Activated naive CD4-positive, alpha-beta T cell treated with anti-CD3 and anti-CD28 coated beads, Interleukin-2, amount 50 U/mL, for 72 hours (primary cell): ENCODE data around the gene CASQ2. TPM values are rescaled to one million over a fixed set of nuclear protein-coding genes. Genes with fewer than 3 reads are reported as not detected.

Experiments used
- ATAC-seq, 2 donors: fragments of 150-1000 bp; cut with Tn5 transposase; 2 replicates each; pipeline ENCODE4 v1.10.0; 2021; ENCODE audit warnings: mild to moderate bottlenecking in 2 of 2, moderate library complexity in 2 of 2
- DNase-seq, 2 donors: peaks; one replicate each; pipeline ENCODE4 v3.0.0; 2021 to 2022; ENCODE audit warnings: low spot score in 2 of 2
- H3K27ac Mint-ChIP-seq, 2 donors: one replicate each; pipeline ENCODE4 v1.8.0; 2022; ENCODE audit warnings: mild to moderate bottlenecking in 2 of 2, mixed read lengths in 2 of 2
- H3K36me3 Mint-ChIP-seq, 2 donors: one replicate each; pipeline ENCODE4 v1.8.0; 2022; ENCODE audit warnings: mixed read lengths in 2 of 2
- H3K9me3 Mint-ChIP-seq, 2 donors: one replicate each; pipeline ENCODE4 v1.8.0; 2022; ENCODE audit warnings: mixed read lengths in 2 of 2
- total RNA-seq, 2 donors: library from RNA; stranded (reverse); gene quantifications; one replicate each; pipeline ENCODE4 v1.2.3, GENCODE V29; 2022

CASQ2 gene
- total RNA-seq, 2 donors from 2014 or later, result not detected

GRCh38 chr1:115690972-115691371 lies 77.5 kb downstream of the CASQ2 start:
- Mint-ChIP-seq H3K27ac (no peak overlapping the region), H3K9me3 (no peaks in the 10 kb centered on the region), H3K36me3 (no peaks in the 10 kb centered on the region)
- DNase-seq, result peak in 1 of 2 donors; percentile 2
- no peak for ATAC-seq

- DNase-seq (no peak), ATAC-seq (no peak)
- H3K9me3 Mint-ChIP-seq, result no peaks in the 10 kb centered on the region
Measured at GRCh38 chr1:115687744-115688143, 80.8 kb downstream of the CASQ2 start.

DNA sequence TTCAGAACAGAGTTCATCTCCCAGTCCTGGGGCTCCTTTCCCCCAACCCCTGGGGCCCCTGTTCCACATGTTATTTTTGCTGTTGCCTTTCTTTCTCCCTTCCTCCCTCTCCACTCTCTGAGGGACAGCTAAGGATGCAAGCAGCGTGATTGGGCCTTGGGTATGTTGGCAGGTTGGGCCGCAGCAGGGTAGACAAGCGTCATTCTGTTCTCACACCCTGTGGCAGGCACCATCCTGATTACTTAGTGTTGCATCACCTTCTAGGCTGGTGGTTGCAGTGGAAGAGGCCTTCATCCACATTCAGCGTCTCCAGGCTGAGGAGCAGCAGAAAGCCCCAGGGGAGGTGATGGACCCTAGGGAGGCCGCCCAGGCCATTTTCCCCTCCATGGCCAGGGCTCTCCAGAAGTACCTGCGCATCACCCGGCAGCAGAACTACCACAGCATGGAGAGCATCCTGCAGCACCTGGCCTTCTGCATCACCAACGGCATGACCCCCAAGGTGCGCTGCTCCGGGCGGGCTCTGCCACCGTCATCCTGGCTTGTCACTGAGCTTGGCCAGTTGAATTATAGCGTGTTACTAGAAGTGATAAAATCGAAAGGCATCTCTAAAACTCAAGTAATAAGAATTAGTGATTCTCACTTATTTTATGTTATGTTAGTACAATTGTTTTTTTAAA lies 83.3 kb downstream of the CASQ2 start:
- ATAC-seq (no peak), DNase-seq (no peak)
- H3K9me3 Mint-ChIP-seq, result no peaks in the 10 kb centered on the region
- no peak overlapping the region for H3K27ac Mint-ChIP-seq
- no peaks in the 10 kb centered on the region for H3K36me3 Mint-ChIP-seq

More at GRCh38 chr1:115687744-115688143, 80.8 kb downstream of the CASQ2 start:
- H3K36me3 Mint-ChIP-seq, result no peaks in the 10 kb centered on the region
- H3K27ac Mint-ChIP-seq, result no peak overlapping the region

DNA sequence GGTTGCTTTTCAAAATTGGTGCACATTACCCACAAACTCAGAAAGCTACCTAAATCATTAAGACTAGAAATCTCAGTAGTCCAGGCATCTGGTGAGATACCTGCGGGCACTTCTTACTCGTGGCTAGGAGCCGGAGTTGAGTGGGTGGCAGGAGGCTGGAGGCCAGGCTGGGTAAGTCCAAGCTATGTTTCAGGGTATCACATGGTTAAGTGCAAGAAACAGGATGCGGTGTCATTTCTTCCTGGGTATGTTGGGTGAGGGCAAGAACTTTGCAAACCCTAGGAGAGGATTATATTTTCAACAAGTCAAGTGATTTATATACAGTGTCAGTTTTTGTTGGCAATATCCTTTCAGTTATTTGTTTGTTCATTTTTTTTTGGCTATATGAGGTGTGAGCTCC lies 85.7 kb downstream of the CASQ2 start:
- ATAC-seq (no peak), DNase-seq (no peak)
- H3K27ac Mint-ChIP-seq, result no peak overlapping the region
- no peaks in the 10 kb centered on the region for H3K9me3 Mint-ChIP-seq
- H3K36me3 Mint-ChIP-seq, result no peaks in the 10 kb centered on the region

DNA sequence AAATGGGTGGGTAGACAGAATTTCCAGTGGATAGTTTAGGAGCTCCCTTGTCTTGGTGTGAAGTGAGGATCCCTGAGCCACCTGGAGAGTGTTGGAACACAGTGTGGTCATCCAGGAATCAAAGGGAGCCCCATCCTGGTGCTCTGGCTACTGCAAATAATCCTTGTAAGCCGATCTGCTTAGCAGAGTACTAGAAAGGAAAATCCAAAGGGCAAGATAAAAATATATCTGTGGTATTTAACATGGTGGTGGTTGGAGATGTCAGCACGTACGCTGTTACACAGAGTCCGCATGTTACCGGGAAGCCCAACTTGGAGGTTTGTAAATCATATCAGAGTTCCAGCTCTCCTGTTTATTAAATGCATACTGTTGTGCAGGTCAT lies 87.8 kb downstream of the CASQ2 start:
- no peak overlapping the region for H3K27ac Mint-ChIP-seq
- H3K9me3 Mint-ChIP-seq, result no peaks in the 10 kb centered on the region
- ATAC-seq (no peak), DNase-seq (no peak)
- no peaks in the 10 kb centered on the region for H3K36me3 Mint-ChIP-seq

GRCh38 chr1:115679141-115679611 lies 89.3 kb downstream of the CASQ2 start:
- DNase-seq (no peak), ATAC-seq (no peak)
- no peak overlapping the region for H3K27ac Mint-ChIP-seq
- no peaks in the 10 kb centered on the region for H3K9me3 Mint-ChIP-seq
- H3K36me3 Mint-ChIP-seq, result no peaks in the 10 kb centered on the region

DNA sequence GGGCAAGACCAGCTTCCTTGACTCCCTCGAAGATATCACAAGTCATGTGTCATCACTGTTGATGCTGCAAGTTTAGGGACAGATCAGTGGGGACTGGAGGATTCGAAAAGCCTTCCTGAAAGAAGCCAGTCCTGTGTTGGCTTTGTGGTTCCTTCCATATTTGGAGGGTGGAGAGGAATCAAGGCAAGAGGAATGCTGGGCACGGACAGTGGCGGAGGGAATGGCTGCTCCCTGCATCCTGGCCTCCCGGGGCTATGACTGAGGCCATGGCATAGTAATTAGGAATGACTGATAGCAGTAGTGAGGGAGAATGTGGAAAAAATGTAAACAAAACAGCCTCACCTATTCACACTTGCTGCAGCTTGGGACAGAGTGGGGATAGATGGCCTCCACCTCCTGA lies 90.4 kb downstream of the CASQ2 start:
- Mint-ChIP-seq H3K9me3 (no peaks in the 10 kb centered on the region), H3K36me3 (no peaks in the 10 kb centered on the region), H3K27ac (no peak overlapping the region)
- DNase-seq, result no peak
- no peak for ATAC-seq

DNA sequence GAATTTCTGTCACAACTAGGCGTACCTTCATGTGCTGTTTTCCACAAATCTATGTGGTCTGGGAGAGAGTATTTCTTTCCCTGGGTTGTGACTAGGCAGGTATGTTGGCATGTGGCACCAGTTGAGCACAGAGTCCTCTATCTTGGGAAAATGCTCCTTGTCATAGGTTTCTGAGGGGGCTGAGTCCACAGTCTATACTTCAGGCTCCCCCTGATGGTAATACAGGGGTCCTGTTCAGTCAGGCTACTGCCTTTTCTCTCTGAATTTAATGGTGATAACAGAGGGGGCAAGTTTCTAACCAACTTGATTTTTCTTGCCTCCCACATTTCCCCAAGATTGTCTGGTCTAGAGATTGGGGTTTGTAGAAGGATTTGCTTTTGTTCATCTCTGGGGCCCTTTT lies 90.9 kb downstream of the CASQ2 start:
- no peak for DNase-seq
- no peak for ATAC-seq
- Mint-ChIP-seq H3K27ac (no peak overlapping the region), H3K36me3 (no peaks in the 10 kb centered on the region), H3K9me3 (no peaks in the 10 kb centered on the region)

- no peak for ATAC-seq
- no peak for DNase-seq
- H3K36me3 Mint-ChIP-seq, result no peaks in the 10 kb centered on the region
- H3K9me3 Mint-ChIP-seq, result no peaks in the 10 kb centered on the region
- H3K27ac Mint-ChIP-seq, result no peak overlapping the region
Measured at GRCh38 chr1:115677182-115677555, 91.3 kb downstream of the CASQ2 start.

GRCh38 chr1:115676498-115677181 lies 91.9 kb downstream of the CASQ2 start:
- DNase-seq (no peak), ATAC-seq (no peak)
- Mint-ChIP-seq H3K36me3 (no peaks in the 10 kb centered on the region), H3K9me3 (no peaks in the 10 kb centered on the region), H3K27ac (no peak overlapping the region)

GRCh38 chr1:115672224-115673009 lies 96.1 kb downstream of the CASQ2 start:
- DNase-seq (peak in 1 of 2 donors; percentile 2), ATAC-seq (no peak)
- no peaks in the 10 kb centered on the region for H3K9me3 Mint-ChIP-seq
- H3K36me3 Mint-ChIP-seq, result no peaks in the 10 kb centered on the region
- no peak overlapping the region for H3K27ac Mint-ChIP-seq

DNA sequence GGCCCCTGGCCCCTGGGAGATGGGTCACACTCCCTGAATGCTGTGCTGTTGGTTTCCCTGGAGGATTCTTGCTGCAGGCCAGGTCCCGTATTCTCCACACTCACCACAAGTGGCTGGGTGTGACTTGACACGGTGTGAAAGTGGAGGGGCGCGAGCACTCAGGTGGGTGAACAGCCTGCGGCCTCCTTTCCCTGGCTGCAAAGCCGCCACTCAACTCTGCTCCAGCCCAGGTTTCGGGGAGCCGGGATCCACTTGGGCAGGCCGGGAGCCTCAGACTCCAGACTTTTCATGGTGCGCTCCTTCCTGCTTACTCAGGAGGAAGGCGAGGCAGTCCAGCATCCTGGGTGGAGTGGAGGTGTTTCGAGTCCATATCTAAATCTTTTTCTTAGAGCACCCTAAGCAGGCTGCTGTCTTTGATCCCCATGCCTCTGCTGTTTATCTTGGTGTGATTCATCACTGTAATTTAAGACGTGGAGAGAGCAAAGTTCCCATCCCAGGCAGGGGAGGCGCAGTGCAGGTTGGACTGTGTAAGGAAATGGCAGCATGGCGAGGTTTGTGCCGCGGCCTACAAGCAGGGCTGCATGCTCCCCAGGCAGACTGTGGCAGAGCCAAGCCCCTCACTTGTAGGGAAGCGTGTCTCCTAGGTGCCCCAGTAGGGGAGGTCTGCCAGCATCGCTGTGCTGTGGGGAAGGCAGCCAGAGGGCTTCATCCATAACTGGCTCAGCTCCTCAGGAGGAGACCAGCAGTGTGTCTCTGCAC lies 97.2 kb downstream of the CASQ2 start:
- no peak overlapping the region for H3K27ac Mint-ChIP-seq
- ATAC-seq (no peak), DNase-seq (peak in 1 of 2 donors; percentile 33)
- no peaks in the 10 kb centered on the region for H3K36me3 Mint-ChIP-seq
- H3K9me3 Mint-ChIP-seq, result no peaks in the 10 kb centered on the region

- ATAC-seq (no peak), DNase-seq (peak in 1 of 2 donors; percentile 3)
- H3K36me3 Mint-ChIP-seq, result no peaks in the 10 kb centered on the region
- H3K27ac Mint-ChIP-seq, result no peak overlapping the region
- H3K9me3 Mint-ChIP-seq, result no peaks in the 10 kb centered on the region
Measured at GRCh38 chr1:115670476-115671175, 97.9 kb downstream of the CASQ2 start.

DNA sequence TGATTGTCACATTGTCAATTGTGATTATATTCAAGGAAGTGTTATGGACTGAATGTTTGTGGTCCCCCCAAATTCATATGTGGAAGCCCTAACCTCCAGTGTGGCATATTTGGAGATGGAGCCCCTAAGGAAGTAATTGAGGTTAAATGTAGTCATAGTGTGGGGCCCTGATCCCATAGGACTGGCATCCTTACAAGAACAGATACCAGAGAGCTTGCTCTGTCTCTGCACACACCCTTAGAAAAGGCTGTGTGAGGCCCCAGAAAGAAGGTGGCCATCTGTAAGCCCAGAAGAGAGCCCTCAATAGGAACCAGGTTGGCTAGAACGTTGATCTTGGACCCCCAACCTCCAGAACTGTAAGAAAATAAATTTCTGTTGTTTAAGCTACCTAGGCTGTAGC lies 98.6 kb downstream of the CASQ2 start:
- no peak for ATAC-seq
- DNase-seq, result peak in 1 of 2 donors; percentile 1
- H3K27ac Mint-ChIP-seq, result no peak overlapping the region
- no peaks in the 10 kb centered on the region for H3K36me3 Mint-ChIP-seq
- no peaks in the 10 kb centered on the region for H3K9me3 Mint-ChIP-seq

GRCh38 chr1:115669002-115669673 lies 99.4 kb downstream of the CASQ2 start:
- H3K27ac Mint-ChIP-seq, result peak overlapping the region in 1 of 2 donors; percentile 36
- no peaks in the 10 kb centered on the region for H3K36me3 Mint-ChIP-seq
- DNase-seq, result no peak

GRCh38 chr1:115668579-115668978 lies 99.9 kb downstream of the CASQ2 start:
- ATAC-seq (no peak), DNase-seq (no peak)
- H3K36me3 Mint-ChIP-seq, result no peaks in the 10 kb centered on the region
- H3K9me3 Mint-ChIP-seq, result no peaks in the 10 kb centered on the region
- peak overlapping the region in 1 of 2 donors; percentile 36 for H3K27ac Mint-ChIP-seq

More at GRCh38 chr1:115669002-115669673, 99.4 kb downstream of the CASQ2 start:
- H3K9me3 Mint-ChIP-seq, result no peaks in the 10 kb centered on the region
- peak; percentile 40 to 50 for ATAC-seq
